Suprapubic skin (tissue), 4 donors: Measurements from ENCODE around the gene MYL10. TPM values are rescaled to one million over a fixed set of nuclear protein-coding genes. Genes with fewer than 3 reads are reported as not detected.
A peak's percentile ranks its signal among the peaks of the same experiment; 100 is the strongest.
"Not testable (repeated sequence)": the region's sequence is repeated elsewhere in the genome, so short reads cannot be mapped to it uniquely, and the experiment has no call there.

ENCODE experiments used
- DNase-seq, 2 donors: peaks; one replicate each; pipeline ENCODE4 v3.0.0-alpha.2; 2019; ENCODE audit warnings: low spot score in 2 of 2
- H3K27ac ChIP-seq: fragments of 200-600 bp; sonication (generic); one replicate; pipeline ENCODE4 v1.5.1; 2019
- H3K27me3 ChIP-seq: fragments of 200-600 bp; sonication (generic); one replicate; pipeline ENCODE4 v1.5.1; 2019
- H3K36me3 ChIP-seq: fragments of 200-600 bp; sonication (generic); one replicate; pipeline ENCODE4 v1.5.1; 2019
- H3K4me1 ChIP-seq: fragments of 200-600 bp; sonication (generic); one replicate; pipeline ENCODE4 v1.5.1; 2019
- H3K4me3 ChIP-seq: fragments of 200-600 bp; sonication (generic); one replicate; pipeline ENCODE4 v1.5.1; 2019; ENCODE audit warnings: mild to moderate bottlenecking
- H3K9me3 ChIP-seq: fragments of 200-600 bp; sonication (generic); one replicate; pipeline ENCODE4 v1.5.1; 2019
- EP300 ChIP-seq: sonication (generic); formaldehyde crosslinking; IDR thresholded peaks from one replicate; pipeline ENCODE4 v1.6.1; 2017; ENCODE audit warnings: antibody characterized with exemption
- POLR2A ChIP-seq, 2 donors: fragments of 450-650 bp; IDR thresholded peaks; one replicate each; pipeline ENCODE4 v1.6.1; 2017; ENCODE audit warnings: antibody characterized with exemption in 2 of 2, mild to moderate bottlenecking in 2 of 2, moderate library complexity in 2 of 2
- POLR2AphosphoS5 ChIP-seq, 3 donors: sonication (generic); formaldehyde crosslinking; IDR thresholded peaks; one replicate each; pipeline ENCODE4 v1.6.1; 2017; ENCODE audit warnings: antibody characterized with exemption in 3 of 3
- WGBS: methylation state at CpG from one replicate; pipeline ENCODE4 v1.1.5; 2018; 5-methylcytosine and 5-hydroxymethylcytosine counted together
- total RNA-seq, 4 donors: library from RNA; depleted of rRNA; stranded (reverse); fragments of >200 nt; gene quantifications; one replicate each; pipeline ENCODE4 v1.1.0, GENCODE V29; 2016
- TF ChIP-seq, protein P1 (sequence below), 2 donors: fragments of 200-600 bp in 1 of 2; fragments of 450-650 bp in 1 of 2; sonication (generic) in 1 of 2; IDR thresholded peaks; one replicate each; pipeline ENCODE4 v1.5.1; 2016 to 2019; ENCODE audit warnings: antibody characterized with exemption in 2 of 2, mild to moderate bottlenecking in 1 of 2, moderate library complexity in 1 of 2

MYL10 gene
- total RNA-seq, 4 donors from 2014 or later: not detected

GRCh38 chr7:101606498-101606923, 22.6 kb downstream of the MYL10 start:
- no peak for TF ChIP-seq POLR2A (IDR thresholded peaks at IDR 0.05)
- TF ChIP-seq, protein P1, sequence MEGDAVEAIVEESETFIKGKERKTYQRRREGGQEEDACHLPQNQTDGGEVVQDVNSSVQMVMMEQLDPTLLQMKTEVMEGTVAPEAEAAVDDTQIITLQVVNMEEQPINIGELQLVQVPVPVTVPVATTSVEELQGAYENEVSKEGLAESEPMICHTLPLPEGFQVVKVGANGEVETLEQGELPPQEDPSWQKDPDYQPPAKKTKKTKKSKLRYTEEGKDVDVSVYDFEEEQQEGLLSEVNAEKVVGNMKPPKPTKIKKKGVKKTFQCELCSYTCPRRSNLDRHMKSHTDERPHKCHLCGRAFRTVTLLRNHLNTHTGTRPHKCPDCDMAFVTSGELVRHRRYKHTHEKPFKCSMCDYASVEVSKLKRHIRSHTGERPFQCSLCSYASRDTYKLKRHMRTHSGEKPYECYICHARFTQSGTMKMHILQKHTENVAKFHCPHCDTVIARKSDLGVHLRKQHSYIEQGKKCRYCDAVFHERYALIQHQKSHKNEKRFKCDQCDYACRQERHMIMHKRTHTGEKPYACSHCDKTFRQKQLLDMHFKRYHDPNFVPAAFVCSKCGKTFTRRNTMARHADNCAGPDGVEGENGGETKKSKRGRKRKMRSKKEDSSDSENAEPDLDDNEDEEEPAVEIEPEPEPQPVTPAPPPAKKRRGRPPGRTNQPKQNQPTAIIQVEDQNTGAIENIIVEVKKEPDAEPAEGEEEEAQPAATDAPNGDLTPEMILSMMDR (IDR thresholded peaks at IDR 0.05): no peak
- TF ChIP-seq POLR2AphosphoS5 (IDR thresholded peaks at IDR 0.05): no peak
- TF ChIP-seq EP300: no peak
- H3K27ac ChIP-seq: no peak overlapping the region
- peaks cover 21% of the 10 kb centered on the region for H3K27me3 ChIP-seq
- no peak for DNase-seq
- no peak overlapping the region for H3K4me3 ChIP-seq
- no peaks in the 10 kb centered on the region for H3K9me3 ChIP-seq
- WGBS: 63% methylated on average over 2 of the region's 2 CpGs
- H3K36me3 ChIP-seq: no peaks in the 10 kb centered on the region
- peaks cover 15% of the 10 kb centered on the region for H3K4me1 ChIP-seq

DNA sequence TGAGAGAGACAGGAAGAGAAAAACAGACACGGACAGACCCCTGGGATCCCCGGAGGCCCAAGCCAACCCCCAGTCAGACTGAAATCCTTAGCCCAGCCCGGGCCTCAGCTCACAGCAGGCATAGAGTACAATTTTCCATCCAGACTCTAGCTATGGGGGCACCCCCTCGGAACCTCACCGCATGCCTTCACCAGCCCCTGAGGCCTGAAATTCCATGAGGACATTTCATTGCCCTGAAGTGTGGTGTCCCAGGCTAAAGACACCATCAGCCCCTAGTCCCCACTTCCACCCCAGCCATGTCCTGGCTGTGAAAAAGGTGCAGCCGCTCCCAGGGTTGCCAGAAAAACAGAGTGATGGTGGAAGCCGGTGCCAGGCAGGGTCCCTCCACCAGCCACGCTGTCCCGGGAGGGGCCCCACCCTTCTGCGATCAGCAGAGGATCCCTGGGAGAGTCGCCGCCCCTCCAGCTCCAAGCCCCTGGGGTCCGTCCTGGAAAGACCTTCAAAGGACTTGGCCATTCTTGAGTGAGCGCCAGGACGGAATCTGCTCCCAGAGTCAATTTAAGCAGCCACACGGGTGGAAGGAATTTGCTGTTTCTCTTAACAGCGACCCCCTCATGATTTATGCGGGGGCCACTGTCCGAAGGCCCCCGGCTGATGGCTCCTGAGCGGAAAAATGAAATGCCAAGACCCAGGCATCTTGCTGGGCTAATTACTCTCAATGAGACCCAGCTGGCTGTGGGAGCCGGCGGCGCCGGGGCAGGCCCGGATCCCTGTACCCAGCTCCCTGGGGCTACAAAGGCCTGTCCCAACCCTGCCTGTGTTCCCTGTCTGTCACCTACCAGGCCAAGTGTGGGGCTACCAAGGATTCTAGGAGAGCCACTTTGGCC, 23.2 kb downstream of the MYL10 start:
- Histone ChIP-seq H3K4me3 (no peak overlapping the region), H3K27ac (no peak overlapping the region), H3K9me3 (no peaks in the 10 kb centered on the region), H3K27me3 (peaks cover 28% of the 10 kb centered on the region), H3K36me3 (no peaks in the 10 kb centered on the region), H3K4me1 (peaks cover 15% of the 10 kb centered on the region)
- TF ChIP-seq EP300 (no peak), POLR2AphosphoS5 (IDR thresholded peaks at IDR 0.05) (no peak), POLR2A (IDR thresholded peaks at IDR 0.05) (no peak)
- TF ChIP-seq, protein P1 (IDR thresholded peaks at IDR 0.05): no peak
- 78% methylated on average over 11 of the region's 26 CpGs for WGBS
- DNase-seq: no peak

- peaks cover 30% of the 10 kb centered on the region for H3K27me3 ChIP-seq
Observed at GRCh38 chr7:101604934-101605332, 24.2 kb downstream of the MYL10 start.

GRCh38 chr7:101604331-101604933, 24.7 kb downstream of the MYL10 start:
- WGBS: 69% methylated on average over 5 of the region's 5 CpGs
- no peak for DNase-seq
- Histone ChIP-seq H3K27ac (no peak overlapping the region), H3K9me3 (no peaks in the 10 kb centered on the region), H3K4me3 (no peak overlapping the region), H3K27me3 (peaks cover 29% of the 10 kb centered on the region), H3K4me1 (peaks cover 15% of the 10 kb centered on the region), H3K36me3 (no peaks in the 10 kb centered on the region)
- TF ChIP-seq POLR2AphosphoS5 (IDR thresholded peaks at IDR 0.05): no peak
- TF ChIP-seq POLR2A (IDR thresholded peaks at IDR 0.05): no peak
- TF ChIP-seq, protein P1 (IDR thresholded peaks at IDR 0.05): no peak
- no peak for TF ChIP-seq EP300

More at GRCh38 chr7:101604934-101605332, 24.2 kb downstream of the MYL10 start:
- not testable (repeated sequence) for H3K9me3 ChIP-seq, H3K27ac ChIP-seq, H3K4me3 ChIP-seq, H3K36me3 ChIP-seq, DNase-seq
- 89% methylated on average over 2 of the region's 2 CpGs for WGBS
- peaks cover 15% of the 10 kb centered on the region for H3K4me1 ChIP-seq

DNA sequence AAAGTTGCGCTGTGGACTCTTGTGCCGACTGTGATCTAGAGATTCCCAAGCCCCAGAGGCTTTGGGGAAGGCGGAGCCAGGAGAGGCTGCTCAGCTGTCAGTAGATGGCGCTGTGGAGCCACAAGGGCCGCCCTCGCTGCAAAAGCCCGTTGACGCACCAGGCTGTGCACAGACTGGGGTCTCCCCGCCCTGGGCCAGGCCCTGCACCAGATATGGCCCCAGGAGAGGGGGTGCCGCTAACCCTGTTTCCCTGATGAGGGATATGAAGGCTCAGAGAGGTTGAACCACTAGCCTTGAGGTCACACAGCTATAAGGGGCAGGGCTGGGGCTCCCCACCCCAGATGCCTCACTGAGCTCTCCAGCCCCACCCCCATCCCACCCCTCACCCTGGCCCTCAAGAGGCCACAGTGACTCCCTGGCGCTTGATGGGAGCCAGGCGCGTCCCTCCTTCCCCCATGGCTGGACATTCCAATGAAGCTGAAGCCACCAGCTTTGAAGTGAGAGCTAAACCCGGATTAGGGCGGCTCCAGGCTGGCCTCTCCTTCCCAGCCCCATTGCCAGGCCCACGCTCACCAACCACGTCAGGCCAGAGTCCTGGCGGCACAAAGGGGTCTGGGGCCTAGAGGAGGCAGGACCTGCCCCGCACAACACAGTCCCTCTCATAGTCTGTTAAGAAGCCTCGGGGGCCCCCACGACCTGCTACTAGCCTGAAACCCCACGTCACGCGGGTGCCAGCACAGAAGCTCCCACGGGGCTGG, 26.4 kb downstream of the MYL10 start:
- peaks cover 16% of the 10 kb centered on the region for H3K4me1 ChIP-seq
- H3K27ac ChIP-seq: no peak overlapping the region
- no peak overlapping the region for H3K4me3 ChIP-seq
- H3K36me3 ChIP-seq: no peaks in the 10 kb centered on the region
- no peaks in the 10 kb centered on the region for H3K9me3 ChIP-seq
- WGBS: 0% methylated on average over 3 of the region's 25 CpGs
- TF ChIP-seq, protein P1 (IDR thresholded peaks at IDR 0.05): peak; percentile 66 to 94
- no peak for TF ChIP-seq POLR2A (IDR thresholded peaks at IDR 0.05)
- peaks cover 29% of the 10 kb centered on the region for H3K27me3 ChIP-seq
- DNase-seq: no peak
